GM10248 (cell line): ENCODE measurements around the gene PRDM16.

Experiments
- CTCF ChIA-PET: fragments of 300-600 bp; sonication (Branson Sonifier 250); formaldehyde crosslinking; extraction: SDS; loops from one replicate; lab custom pipeline; 2021; ENCODE audit warnings: antibody characterized with exemption; lab: Yijun Ruan, JAX
- POLR2A ChIA-PET: fragments of 350-650 bp; sonication (Branson Sonifier 250); formaldehyde crosslinking; extraction: SDS; loops from one replicate; lab custom pipeline; 2020; ENCODE audit warnings: antibody characterized with exemption; lab: Yijun Ruan, JAX
- DNase-seq: peaks from one replicate; pipeline ENCODE4 v3.0.0; 2012; ENCODE audit errors: extremely low spot score
- CTCF ChIP-seq: IDR thresholded peaks from 2 replicates; pipeline ENCODE4 v1.5.1; 2012; ENCODE audit warnings: mild to moderate bottlenecking, low read depth; ENCODE audit errors: extremely low read depth, missing control alignments, control extremely low read depth

Gene PRDM16

DNA sequence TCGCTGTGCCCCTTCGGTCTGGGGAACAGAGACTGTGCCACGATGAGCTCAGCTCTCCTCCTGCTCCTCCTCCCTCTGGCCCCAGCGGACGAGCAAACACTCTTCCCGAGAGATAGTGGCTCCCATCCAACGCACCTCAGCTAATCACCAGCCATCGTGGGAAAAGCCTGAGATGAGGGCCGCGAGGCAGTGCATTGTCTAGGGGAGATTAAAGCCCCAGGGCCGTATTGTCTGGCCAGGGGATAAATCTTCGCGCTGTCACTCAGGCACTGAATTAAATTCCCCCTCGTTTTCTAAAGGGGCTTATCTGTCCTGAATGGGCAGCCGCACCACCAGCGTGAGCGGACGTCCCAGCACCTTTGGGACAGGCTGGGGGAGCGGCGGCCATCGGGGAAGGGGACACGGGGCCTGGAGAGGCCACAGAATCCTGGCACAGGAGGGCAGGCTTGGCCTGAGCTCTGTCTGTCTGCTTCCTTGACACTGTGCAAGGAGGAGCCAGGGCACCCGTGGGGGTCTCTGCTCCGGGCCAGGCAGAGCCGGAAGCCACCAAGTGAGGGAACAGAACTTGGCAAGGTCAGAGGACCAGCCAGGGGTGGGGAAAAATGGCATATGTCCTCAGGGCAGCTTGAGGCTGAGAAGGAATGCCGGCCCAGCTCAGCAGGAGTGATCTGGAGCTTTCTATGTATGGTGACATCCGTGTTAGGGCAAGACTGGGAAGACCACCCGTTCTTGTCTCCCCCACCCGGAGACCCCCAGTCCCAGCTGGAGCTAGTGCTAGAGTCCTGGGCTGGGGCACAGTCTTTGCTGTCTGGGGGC, 32.3 kb downstream of the PRDM16 start:
- ChIA-PET POLR2A (no interaction called here), CTCF (no interaction called here)
- no peak for TF ChIP-seq CTCF
- no peak for DNase-seq

- no peak for TF ChIP-seq CTCF
- POLR2A ChIA-PET = no interaction called here
- no peak for DNase-seq
- CTCF ChIA-PET = no interaction called here
These were observed 33.6 kb downstream of the PRDM16 start for GRCh38 chr1:3102641-3103040.

- no peak for TF ChIP-seq CTCF
- DNase-seq = no peak
- ChIA-PET CTCF (no interaction called here), POLR2A (no interaction called here)
These were observed 35.1 kb downstream of the PRDM16 start for GRCh38 chr1:3103967-3104677.

DNA sequence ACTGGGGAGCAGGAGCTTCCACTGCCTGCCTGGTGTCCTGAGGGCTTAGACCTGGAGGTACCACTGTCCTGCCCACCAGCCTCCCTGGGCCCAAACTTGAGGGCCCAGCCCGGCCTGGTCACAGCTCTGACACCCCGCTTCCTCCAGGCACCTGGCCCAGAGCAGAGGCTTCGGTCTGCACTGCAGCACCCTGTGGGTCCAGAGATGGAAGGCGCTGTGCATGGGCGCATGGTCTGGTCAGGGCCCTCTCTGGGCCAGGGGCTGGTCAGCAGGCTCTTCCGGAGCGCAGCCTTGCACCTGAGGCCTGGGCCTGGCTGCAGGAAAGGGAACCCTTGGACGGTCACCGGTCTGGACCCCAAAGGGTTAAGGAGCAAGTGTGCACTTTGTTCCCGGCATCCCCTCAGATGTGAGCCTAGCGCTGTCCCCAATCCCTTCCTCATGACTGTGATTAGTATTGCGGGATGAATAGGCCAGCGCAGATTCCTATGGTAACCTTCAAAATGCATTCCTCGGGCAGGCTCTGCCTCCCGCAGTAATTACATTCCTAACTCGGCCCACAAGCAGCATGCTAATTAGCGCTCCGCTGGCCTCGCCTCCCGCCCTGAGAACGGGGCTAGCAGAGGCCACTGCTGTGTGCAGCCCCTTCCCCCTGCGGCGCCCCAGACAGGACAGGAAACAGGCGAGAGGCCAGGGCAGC, 36.3 kb downstream of the PRDM16 start:
- CTCF ChIA-PET = no interaction called here
- no peak for TF ChIP-seq CTCF
- POLR2A ChIA-PET = no interaction called here
- no peak for DNase-seq

GRCh38 chr1:3106216-3106615, 37.2 kb downstream of the PRDM16 start:
- TF ChIP-seq CTCF = no peak
- CTCF ChIA-PET = no interaction called here
- DNase-seq = no peak
- POLR2A ChIA-PET = no interaction called here

DNA sequence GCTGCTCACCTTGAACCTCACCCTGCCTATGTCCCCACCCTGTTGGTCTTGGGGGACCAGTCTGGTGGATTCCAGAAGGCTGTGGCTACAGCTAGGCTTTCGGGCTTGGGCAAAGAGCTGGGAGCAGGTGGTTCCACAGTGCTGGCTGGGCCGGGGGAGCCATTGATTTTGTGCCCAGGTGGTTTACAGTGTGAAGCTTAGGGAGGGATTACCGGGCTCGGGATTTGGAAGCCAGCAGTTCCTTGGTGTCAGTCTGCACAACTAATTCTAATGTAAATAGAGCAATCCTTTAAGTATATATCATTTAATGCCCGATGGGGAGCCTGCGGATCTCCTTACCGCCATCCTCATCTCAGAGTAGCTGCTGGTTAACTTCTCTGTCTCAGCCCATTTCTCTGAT, 38.2 kb downstream of the PRDM16 start:
- TF ChIP-seq CTCF = no peak
- ChIA-PET POLR2A (no interaction called here), CTCF (no interaction called here)
- DNase-seq = no peak
